Dedifferentiated amniotic fluid mesenchymal stem cell (primary cell): ENCODE measurements around the gene NDC1.
"Not testable (repeated sequence)": the region's sequence is repeated elsewhere in the genome, so short reads cannot be mapped to it uniquely, and the experiment has no call there.

Source experiments
- DNase-seq: peaks from one replicate; pipeline ENCODE4 v3.0.0-alpha.2; 2016; ENCODE audit errors: extremely low spot score

Gene NDC1

DNA sequence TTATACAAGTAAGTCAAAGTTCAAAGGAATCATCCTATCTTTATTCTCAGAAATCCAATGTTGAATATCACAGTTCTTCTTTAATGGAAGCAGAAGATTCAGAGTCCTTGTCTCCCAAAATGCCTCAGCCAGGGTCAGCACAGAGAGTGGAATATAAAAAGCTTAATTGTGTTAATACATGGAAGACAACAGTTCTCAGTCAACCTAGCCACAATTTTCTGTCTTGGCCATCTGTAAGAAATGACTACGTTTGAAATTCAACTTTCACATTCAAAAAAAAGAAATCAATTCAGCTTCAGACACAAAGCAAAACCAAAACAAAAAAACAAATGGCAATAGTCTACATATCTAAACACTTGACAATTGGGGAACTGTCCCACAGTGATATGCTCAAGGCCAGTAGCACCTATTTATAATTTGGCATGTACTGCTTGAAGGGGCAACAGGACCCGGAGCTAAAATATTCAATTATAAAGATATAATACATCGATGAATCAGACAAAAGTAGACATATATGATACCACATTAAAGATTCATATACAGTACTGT lies 71.8 kb downstream of the NDC1 start:
- no peak for DNase-seq

DNA sequence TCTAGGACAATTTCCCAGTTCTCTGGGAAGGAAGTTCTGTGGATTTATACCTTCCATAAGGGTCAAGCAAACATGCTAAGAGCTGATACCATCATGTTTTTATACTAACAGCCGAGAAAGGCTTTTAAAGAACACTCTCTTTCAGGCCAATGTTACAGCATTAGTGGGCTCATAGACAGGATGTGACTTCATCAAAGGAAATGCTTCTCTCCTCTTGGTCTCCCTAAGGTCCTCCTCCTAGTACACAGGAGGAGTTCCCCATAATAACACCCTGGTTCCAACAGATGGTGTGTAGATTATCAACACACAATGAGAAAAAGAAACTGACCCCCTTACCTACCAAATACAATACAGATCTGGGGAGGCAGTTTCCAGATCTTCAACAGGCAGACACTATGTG lies 72.4 kb downstream of the NDC1 start:
- no peak for DNase-seq

DNA sequence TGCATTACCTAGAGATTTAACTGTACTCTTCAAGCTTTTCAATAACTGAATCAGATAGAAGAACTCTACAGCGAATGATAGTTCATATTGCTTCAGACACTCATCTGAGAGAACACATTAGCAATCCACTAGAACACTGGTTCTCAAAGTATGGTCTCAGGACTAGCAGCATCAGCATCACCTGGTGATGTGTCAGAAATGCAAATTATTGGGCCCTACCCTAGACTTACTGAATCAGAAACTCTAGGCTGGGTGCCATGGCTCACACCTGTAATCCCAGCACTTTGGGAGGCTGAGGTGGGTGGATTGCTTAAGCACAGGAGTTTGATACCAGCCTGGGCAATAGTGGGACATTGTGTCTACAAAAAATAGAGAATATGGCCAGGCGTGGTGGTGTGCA lies 74.2 kb downstream of the NDC1 start:
- DNase-seq: no peak

GRCh38 chr1:53763461-53763860 lies 74.6 kb downstream of the NDC1 start:
- DNase-seq: no peak

GRCh38 chr1:53760497-53760896 lies 77.6 kb downstream of the NDC1 start:
- DNase-seq: not testable (repeated sequence)

- DNase-seq: no peak
These were observed 82.2 kb downstream of the NDC1 start for GRCh38 chr1:53755874-53756273.

- DNase-seq: peak; percentile 63
These were observed 83.4 kb downstream of the NDC1 start for GRCh38 chr1:53754484-53755312.

GRCh38 chr1:53752281-53752680 lies 85.8 kb downstream of the NDC1 start:
- DNase-seq: no peak

GRCh38 chr1:53747841-53748240 lies 90.3 kb downstream of the NDC1 start:
- DNase-seq: no peak

GRCh38 chr1:53740621-53741105 lies 97.4 kb downstream of the NDC1 start:
- DNase-seq: peak; percentile 57

DNA sequence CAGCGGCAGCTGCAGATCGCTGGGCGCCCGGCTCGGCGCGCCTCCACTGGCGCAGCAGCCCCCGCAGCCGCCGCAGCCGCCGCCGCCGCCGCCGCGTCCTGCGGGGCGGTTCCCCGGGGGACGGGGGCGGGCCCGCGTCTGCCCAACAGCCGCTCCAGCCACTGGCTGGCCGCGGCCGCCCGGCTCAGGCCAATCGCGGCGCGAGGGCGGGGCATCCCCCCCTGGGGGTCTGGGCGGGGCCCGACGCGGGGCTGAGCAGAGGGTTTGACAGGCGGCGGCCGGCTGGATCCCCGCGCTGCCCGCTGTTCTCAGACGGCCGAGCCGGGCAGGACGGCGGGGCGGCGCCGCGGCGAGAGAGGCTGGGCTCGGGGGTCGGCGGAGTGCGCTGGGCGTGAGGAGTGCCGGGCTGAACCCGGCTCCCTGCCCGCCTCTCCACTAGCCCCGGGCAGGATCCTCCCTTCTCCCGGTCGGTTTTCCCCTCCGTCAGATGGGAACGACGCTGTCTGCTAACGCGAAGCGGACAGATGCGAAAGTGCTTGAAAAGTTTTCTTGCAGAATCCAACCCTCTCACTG lies 98.9 kb downstream of the NDC1 start, which contains the start of gene GLIS1:
TSS of gene GLIS1 (minus strand) at position 56 of the 573 bp plus-strand sequence. CDS start 1,100 bp downstream, outside the sequence.
- peak; percentile 76 for DNase-seq

DNA sequence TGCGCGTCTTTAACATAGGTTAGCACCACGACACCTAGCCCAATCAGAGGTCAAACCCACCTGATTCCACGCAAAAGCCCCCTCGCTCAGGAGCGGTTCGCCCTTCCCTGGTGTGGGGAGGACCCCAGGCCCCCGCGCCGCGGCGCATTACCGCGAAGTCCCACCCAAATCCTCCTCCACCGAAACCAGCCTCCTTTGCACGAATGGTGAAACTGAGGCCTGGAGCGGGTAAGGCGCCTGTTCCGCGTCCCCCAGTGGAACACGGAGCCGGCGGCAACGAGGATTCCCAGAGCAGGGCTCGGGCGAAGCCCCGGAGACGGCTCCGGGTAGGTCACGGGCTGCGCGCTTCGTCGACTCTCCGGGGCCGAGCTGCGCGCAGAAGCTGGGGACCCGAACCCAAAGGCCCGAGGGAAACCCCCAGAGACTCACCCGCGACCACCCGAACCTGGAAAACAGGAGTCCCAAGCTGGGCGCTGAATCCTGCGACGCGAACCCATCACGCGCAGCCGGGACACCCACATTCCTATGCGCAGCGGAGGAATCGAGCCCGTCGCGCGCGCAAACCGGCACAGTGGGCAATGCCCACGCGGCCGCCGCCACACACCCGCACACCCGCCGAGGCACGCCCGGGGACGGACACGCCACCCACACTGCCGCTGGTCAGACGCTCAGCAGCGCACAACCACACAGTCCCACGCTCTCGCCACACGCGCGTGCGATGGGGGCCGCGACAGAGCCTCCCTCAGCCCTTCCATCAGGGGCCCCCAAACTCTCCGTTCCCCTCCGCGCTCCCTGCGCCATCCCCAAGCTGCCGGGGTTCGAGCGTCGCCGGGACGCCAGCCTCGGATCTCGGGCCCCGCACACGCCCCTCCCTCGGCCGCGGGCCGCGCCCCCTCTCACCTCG lies 99.6 kb downstream of the NDC1 start:
- no peak for DNase-seq

- no peak for DNase-seq
These were observed 100.4 kb downstream of the NDC1 start for GRCh38 chr1:53737648-53738204.

DNA sequence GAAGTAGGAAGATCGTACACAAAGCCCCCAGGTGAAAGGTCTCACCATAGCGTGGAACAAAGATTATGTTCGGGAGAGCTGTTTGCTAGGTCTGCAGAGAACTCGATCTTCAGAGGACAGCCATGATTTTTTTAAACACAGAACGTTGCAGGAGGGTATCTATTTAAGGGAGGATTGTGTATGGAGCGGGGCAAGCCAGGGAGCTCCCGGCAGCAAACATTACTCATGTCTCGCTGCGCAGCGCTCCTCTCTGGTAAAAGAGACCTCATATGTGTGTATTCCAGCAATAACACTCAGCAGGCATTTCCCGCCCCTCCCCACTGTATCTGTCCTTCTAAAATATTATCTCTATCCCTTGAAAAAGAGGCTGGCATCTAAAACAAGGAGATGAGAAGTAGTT lies 101.8 kb downstream of the NDC1 start:
- no peak for DNase-seq

DNA sequence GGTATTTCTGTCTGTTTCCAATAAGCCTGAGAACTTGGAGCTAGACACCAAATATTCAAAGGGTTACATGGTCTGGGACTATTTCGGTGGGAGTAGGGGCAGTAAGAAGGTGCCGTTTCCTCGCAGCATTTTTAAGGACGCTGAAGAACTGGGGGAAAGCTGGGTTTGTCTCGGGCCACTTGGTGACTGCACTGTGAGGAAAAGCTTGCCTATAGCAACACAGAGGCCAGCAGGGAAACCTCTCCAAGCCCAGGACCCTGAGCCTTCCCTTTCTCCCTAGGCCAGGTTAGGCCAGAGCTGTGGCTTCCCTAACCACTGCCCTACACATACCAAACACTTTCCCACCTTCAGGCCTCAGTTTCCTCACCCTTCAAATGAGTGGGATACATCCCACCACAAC lies 102.4 kb downstream of the NDC1 start:
- DNase-seq: no peak

GRCh38 chr1:53735261-53735660 lies 102.8 kb downstream of the NDC1 start:
- no peak for DNase-seq

DNA sequence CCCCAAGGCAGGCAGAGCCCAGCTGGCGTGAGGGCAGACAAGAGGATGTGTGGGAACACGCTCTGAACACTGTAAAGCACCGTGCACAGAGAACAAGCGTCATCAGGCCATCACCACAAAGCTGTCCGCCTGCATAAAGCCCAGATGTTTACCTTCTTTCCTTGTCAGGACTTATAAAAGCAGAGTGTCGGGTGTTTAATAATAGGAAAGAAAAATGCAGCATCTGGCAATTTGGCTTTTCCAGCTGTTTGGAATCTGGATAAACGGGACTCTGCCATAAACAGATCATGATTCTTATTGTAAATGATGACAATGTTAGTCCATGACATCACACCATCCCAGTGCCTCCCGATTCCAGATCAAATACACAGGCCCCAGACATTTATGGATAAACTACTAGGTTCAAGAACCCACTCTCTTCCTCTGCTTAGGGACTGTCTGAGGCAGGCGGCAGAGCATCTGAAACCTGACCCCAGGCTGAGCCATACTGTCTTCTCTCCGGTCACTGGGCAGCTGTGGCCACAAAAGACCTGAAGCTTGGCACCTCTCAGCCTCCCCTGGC lies 103.4 kb downstream of the NDC1 start:
- DNase-seq: no peak

DNA sequence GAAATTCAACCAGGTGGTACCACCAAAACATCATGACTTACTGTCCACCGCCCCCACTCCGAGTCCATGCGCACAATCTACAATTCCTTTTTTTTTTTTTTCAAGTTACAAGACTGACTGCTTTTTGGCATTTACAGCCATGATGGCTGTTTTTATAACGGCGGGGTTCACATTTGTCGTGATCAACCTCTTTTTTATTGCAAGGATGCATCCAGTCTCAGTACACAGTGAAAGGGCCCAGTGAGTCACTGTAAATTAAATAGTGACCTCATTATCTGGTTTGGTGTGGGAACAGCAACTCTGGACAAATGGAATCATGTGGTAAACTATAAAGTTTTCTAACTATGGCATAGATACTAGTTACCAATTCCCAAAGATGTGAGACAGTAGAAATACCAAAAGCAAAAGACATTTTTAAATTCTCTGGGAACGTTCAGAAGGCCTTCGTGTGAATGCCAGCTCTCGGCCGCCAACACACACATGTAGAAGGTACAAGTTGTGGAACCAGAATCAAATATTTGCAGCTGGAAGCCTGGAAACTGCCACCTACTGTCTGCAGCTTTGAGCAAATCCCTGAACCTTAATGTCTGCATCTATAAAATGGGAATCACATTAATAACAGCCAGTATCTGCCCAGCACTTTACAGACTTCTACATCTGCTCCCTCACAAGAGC lies 104.0 kb downstream of the NDC1 start:
- DNase-seq: no peak

DNA sequence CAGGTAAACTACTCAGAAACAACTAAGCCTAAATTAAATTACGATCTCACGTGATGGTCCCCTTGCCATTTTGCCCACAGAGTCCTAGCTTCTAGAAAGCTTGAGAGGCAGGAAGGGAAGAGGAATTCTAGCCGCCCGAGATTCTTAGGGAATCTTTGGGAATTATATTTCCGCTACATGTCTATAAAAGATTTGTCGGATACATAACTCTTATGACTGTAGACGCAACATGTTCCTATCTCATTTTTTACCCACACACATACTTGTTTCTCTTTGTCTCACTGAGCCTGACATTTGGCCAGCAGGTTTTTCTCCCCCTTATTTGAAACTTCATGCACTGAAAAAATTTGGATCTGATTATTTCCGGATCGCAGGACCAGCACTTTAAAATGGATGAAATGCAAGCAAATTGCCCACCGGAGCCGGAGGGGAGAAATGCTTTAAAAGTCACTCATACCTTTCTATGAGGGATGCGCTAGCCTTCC lies 104.6 kb downstream of the NDC1 start:
- DNase-seq: no peak

- DNase-seq: peak; percentile 88
These were observed 105.2 kb downstream of the NDC1 start for GRCh38 chr1:53732912-53733317.
